TTC549 (cell line): ENCODE results near the gene PSMB7.

Source experiments
- FAIRE-seq: peaks from 2 replicates; lab custom pipeline; 2012; peaks lifted over from hg19 to GRCh38; lab: Jason Lieb, UNC

PSMB7 gene

DNA sequence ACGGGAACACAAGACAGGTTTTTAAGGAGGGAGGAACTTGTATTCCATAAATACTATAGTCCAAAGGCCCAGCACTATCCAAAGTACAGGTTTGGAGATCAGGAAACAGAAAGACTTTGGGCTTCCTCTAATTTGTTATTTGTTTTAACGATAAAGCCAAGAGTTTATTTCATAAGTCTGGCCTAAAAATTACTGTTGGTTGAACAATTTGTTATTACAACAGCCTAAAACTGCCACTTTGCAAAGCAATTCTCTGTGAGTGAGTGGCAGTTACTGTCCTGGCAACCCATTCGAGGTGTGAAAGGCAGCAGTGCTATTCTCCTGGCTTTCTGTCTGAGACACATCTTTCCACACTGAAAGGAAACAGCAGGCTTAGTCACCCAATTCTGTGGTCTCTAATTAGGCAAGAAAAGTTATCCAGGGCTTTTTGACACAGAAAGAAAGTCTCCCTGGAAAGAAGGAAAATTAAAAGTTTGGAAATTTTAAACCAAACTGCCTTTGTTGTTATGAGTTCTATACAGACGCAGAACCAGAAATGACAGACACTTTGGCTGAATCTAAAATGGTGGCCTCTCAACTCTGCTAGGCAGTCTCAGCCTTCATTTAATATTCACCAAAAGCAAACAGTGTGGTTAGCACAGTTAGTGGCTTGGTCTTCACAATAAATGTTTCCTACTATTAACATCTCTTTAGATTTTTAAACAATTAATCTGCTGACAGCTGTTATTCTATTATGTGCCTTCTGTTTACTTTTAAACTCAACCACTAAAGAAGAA lies 33.9 kb downstream of the PSMB7 start:
- FAIRE-seq, result no peak

DNA sequence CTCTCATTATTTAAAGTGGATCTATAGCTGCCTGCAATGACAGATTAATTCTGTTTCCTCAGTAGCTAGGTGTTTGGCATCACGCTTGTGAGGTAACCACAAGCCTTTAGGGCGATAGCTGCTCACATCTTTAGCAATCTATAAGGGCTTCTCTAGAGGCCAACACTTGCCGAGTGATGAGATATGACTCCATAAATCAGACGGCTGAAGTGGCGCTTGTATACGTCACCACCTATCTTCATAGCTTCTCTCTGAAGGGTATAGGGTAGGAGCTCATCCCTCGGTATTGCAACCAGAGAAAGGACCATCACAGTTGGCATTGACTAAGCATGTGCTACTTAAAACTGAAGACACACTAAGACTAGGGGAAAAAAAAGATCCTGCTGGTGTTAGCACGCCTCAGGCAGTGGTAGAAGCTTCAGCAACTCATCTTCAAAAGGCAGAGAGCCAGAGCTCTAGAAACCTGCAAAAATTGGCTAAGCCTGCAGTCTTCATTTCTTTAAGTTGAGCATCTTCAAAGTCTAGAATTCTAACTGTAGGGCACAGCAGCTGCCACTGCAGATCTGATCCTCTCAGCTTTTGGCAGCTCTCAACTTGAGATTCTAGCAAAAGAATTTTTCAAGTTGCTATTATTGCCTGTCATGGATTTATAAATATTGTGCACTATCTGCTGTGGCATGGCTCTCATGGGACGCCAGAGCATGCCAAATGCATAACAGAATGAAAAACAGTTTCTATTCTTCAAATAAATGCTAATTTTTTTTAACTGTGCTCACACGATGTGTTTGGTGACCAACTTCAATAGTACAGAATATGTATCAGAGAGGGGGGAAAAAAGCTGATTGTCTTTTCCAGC lies 37.5 kb downstream of the PSMB7 start:
- no peak for FAIRE-seq

DNA sequence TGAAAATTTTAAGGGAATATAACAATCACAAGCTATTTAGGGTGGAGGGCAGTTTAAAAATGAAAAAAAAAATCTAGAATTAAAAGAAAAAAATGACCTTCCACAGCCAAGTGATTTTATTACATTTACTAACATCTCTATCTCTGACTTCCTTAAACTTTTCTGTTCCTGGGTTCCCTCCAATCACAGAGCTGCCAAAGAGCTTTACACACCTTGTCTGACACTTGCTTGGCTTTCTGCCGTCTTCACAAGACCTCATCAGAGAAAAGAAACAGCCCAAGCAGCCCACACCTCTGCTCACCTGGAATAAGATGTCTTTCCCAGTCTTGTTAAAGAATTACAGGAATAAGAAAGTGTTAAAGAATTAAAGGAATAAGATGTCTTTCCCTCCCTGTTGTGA lies 38.9 kb downstream of the PSMB7 start:
- no peak for FAIRE-seq

DNA sequence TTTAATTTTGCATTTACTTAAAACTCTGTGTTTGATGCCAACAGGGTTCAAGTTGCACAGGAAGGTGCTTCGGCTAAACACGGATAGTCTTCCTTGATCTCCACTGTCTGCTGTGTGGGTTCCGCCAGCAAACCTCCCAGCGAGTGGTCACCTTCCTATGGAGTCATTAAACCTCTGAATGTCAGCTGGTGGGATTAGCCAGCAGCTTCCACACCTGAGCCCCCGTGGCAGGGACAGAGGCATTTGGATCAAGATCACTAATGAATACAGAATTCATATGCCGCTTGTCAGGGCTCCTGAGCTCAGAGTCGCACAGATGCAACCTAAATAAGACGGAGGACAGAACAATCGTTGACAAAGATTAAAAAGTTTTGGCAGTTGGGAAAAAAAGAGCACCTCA lies 39.5 kb downstream of the PSMB7 start:
- FAIRE-seq, result no peak

DNA sequence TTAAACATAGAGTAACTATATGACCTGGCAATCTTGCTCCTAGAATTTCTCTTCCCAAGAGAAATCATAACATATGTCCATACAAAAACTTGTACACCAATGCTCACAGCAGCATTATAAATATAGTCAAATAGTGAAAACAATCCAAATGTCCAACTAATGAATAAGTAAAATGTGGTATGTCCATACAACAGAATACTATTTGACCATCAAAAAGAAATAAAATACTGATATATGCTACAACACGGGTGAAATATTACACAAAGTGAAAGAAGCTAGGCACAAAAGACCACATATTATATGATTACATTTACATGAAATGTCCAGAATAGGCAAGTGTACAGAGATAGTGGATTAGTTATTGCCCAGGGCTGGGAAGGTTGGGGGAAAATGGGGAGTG lies 41.4 kb downstream of the PSMB7 start:
- no peak for FAIRE-seq

DNA sequence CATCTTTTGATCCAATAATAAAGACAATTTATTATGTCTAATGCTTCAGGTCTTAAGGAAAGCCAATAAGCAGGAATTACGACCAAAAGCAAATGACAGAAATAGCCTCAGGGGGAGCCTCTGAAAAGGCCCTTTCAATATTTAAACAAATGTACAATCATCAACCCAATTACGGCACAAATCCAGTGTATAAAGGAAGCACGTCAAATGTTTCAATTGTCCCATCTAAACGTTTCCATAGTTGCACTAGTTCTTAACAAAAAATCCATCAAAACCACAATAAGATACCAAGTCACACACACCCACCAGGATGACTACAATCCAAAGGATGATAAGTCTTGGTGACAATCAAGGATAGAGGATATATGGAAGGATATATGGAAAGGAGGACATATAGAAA lies 41.9 kb downstream of the PSMB7 start:
- no peak for FAIRE-seq

DNA sequence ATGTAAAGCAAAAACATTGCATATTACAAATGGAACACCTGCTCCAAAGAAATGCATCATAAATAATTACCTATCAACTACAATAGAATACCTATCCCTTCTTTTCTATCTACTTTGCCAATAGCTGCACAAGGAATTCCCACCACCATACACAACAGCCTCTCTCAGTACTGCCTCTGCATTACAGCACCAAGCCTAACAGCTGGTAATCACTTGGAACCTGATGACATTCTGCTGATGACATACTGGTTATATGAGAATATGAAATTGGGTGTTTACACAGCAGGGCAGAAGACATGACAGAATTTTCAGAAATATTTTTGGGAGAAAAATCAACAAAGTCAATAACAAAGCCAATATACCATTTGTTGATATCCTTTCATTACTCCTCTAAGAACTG lies 43.2 kb downstream of the PSMB7 start:
- no peak for FAIRE-seq

DNA sequence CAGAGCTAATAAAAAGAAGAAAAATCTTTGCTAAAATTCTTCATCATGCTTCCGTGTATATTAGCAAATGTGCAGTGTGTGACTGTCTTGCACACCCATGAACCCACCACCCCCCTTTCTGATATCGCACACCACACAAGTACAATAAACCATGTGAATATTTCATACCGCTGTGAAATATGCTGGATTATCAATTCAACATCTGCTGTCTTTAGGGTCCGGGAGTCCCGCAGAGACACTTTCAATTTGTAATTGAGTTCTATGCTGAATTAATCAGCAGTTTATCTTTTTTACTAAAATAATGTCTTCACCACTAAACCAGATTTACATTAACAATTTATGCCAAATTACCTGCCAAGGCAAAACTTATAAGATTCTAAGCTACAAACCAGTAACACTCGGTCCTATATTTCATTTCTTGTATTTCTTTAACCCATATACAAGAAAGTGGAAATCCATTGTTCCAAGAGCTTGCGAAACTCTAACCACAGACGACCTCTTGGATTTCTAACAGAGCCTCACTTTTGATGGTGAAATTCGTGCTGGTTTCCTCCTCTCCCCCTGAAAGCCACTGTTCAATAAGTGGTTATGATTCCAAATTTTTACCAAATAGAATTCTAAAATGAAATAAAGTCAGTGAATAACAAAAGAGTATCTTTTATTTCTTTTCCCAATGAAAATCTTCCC lies 44.2 kb downstream of the PSMB7 start:
- FAIRE-seq, result no peak

DNA sequence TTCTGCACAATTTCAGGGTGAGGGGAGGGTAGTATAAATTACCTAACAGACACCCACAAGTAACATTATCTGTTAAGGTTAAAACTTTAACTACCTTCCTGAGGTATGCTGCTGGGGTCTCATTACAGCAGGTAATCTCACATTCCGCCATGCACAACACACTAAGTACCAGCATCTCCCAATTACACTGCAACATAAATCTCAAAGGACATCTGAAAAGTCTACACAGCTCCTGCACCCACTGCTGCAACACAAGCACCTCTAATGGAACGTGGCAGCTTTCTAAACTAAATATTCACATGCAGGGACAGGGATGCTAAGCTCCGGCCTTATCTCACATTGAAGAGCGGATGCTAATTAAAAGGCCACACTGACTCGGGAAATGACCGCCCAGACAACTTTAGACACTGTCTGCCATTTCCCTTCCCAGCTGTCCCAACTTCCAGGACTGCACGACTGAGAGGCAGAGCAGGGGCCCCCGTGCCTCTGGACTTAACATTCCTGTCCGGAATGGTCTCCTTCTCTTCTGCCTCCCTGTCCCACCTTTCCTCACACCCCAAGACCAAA lies 45.9 kb downstream of the PSMB7 start:
- no peak for FAIRE-seq

DNA sequence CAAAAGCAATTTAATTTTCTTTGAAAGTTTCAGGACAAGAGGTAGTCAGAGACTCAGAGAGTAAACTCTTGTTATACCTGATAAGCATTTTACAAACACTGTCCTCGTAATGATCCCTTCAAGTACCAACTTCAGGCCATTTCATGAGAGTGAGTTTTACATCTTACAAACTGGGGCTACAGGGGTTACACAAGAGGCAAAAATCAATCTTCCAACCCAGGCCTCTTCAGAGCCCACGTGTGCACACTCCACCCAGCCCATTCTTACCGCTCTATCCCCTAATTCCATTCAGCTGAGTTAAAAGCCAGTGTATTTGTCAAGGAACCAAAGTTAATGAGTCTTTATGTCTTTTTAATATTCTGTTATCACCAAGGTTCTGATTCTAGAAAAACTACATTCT lies 46.5 kb downstream of the PSMB7 start:
- no peak for FAIRE-seq

DNA sequence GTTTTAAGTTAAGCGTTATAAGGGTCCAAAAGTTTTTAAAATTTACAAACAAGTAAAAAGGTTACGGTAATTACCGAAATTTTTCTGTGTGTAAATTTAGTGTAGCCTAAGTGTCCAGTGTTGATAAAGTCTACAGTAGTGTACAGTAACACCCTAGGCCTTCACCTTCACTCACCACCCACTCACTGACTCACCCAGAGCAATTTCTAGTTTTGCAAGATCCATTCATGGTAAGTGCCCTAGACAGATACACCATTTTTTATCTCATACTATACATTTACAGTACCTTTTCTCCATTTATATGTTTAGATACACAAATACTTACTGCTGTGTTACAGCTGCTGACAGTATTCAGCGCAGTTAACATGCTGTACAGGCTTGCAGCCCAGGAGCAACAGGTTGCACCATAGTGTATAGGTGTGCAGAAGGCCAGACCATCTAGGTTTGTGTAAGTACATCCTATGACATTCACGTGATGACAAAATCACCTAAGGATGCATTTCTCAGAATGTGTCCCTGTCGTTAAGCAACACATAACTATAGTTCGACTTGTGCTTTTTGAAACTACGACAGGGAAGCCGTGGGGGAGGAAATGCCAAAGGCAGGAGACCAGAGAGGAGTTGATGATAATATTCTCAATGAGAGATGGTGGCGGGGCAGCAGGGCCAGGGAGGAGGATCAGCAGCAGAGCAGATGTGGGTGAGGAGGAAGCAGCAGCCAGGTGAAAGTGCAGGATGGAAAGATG lies 48.6 kb downstream of the PSMB7 start:
- FAIRE-seq, result no peak

DNA sequence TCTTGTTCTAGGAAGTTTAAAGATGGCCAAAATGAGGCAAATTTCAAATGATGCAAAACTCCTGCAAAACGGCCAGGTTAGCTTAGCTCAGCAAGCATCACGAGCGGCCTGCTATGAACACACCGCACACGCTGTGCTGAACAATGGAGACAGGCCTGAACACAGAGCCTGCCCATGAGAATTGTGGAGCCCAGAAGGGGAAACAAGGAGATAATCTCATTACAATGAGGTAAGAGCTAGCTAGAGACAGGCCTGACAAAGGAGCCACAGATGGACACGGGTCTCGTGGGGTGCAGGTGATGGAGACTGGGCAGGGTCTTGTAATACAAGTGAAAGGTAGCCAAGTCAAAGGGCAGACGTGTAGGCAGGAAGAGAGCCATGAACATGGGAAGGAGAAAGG lies 50.2 kb downstream of the PSMB7 start:
- FAIRE-seq, result no peak

DNA sequence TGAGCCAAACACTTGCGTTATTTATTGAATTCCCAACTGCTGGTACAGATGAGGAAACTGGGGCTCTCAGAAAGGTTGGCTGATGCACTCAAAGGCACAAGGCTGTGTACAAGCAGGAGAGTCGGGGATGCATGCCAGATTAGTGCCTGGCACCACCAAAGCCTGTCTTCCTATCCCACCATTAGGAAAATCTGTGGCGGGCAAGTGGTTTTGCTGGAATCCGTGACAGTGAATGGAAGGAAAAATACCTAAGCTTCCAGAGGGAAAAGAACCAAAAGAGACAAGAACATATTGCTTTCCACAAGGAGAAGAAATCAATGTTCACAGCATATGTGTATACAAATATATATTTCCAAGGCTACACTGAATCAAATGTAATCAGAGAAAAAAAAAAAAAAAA lies 51.1 kb downstream of the PSMB7 start:
- no peak for FAIRE-seq

DNA sequence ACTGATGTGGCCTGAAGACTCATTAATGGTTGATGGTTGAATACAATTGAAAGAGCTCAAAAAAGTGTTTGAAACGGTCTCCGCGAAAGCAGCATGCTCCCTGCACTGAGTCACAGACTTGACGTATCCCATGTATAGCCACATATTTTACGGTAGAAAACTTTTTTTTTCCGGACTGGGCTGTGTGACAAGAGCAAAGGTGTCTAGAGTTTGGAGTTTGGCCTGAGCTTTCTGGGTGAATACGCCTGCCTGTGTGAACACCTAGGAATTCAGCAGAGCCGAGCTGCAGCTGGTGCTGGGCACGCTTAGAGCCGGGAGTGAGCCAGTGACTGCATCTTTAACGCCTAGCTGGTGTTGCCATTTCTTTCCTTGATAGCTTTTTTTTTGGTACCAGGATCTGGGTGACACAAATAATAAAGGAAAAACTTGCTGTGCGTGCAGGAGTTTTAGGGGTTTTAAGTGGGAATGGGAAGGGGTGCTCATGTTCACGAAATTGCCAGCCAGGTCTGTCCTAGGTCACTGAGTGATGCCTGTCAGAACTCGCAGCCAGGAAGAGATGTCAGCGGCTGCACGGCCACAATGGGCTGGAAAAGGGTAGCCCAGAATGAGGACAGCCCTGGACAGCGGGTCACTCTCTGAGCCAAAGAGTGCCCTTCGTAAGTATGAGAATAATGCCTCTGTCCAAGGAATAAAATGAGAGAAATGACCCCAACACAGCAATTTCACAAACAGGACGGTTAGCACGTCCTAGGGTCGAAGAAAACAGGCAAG lies 51.7 kb downstream of the PSMB7 start:
- no peak for FAIRE-seq

DNA sequence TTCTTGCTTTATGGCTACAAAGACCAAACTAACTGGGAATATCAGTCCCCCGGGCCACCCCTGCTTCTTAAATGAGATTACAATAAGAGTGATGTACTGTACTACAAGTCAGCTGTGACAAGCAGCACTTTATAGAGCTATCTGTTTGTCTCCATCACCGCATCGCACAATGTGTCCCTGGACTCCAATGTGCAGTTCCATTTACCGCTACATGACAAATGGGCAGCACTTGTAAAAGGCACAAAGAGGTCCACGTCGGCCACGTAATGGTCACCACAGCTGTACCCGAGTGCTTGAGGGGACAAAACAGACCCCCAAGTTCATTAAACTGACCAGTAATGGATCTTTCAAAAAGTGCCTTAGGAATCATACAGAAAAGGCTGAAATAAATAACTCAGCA lies 54.1 kb downstream of the PSMB7 start:
- FAIRE-seq, result no peak

DNA sequence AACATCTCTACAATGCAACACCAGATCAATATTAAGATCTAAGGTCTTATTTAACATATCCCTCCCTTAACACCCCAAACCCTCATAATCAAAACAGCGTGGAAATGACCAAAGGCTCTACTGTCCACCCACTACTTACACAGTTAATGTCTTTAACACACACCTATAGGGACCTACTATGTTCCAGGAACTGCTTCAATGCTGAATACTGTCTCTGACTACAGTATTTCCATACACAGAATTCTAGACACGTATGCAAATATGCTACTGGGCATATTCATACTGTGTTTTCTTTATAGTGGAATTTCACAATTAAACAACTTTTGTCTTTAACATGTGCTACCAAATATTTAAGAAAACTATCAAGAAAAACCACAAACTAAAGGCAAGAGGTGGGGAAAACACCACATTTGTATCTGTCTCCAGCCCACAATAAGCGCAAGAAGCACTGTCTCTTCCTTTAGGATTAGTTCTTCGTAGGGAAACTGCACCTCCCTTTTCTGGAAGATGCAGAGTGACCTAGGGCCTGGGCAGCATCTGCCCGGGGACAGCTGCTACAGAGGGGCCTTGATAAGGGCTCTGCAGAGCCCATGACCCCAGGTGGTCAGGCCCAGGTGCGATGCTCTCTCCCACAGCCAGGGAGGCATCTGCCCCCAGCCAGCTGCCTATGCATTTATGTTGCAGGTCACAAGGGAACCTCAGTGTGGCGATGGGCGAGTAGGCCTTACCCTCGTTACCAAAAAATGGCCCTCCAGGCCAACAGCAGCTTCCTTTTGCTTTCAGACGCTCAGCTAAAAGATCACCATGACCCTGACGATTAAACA lies 55.2 kb downstream of the PSMB7 start:
- no peak for FAIRE-seq

DNA sequence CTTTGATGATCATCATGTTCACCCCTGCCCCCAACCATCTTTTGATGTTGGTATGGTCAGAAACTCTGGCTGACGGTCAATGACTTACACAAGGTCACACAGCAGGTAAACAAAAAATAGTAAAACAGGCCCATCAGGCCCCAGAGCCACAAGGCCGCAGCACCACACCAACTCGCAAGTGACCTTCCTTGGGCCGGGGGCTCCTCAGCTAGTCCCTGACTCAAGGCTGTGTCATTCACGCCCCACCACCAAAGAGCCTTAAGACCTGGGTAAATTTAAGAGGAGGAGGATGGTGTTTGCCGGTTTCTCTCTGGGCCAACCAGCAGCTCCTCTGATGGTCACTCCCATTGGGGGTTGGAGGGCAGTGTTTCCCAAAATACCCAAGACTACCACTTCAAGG lies 55.8 kb downstream of the PSMB7 start:
- no peak for FAIRE-seq

DNA sequence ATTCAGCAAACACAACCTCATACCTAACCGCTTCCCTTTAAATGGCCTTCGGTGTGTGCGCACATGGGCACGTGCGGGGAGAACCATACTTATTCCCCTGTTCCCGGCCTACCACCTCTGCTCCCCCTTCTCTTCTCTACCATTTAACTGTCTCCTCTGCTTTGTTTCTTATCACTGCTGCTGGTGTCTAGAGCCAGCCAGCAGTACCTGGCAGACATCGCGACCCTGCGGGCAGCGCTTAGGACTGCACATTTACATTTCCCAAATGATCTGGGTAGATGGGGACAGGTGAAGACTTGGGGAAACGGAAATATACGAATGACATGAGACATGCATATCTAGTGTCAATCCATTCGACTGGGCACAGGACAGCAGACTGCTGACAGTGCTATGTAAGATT lies 56.6 kb downstream of the PSMB7 start:
- FAIRE-seq, result no peak

DNA sequence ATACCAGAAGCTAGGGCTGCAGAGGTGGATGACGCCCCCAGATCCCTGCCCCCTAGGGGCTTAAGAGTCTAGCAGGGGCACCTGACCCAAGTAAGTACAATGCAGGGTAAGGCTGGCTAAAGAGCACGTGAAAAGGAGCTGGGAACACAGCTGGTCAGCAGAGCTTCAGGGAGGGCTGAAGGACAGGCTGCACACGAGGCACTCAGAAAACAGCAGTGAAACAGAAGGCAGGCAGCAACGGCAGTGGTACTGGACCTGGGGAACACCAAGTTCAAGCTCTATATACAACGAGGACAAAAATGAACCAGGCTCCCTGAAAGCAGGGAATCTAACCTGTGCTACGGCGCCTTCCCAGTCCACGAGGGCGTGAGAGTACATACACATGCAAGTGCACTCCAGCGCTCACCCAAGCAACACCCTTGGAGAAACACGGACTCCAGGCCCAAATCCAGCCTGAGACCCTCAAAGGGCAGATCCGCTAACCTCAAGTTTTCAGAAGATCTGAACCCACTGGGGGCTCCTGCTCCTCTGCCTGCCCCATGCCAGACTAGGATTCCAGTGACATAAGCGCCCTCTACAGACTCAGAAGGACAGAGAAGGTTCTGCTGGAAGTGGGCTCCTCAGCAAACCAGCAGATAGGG lies 57.4 kb downstream of the PSMB7 start:
- no peak for FAIRE-seq
